CD8-positive, alpha-beta memory T cell (primary cell): ENCODE measurements around the gene SPNS2. TPM values are rescaled to one million over a fixed set of nuclear protein-coding genes. Genes with fewer than 3 reads are reported as not detected.

Source experiments
- CTCF ChIA-PET: fragments of 350-600 bp; sonication (Branson Sonifier 250); formaldehyde crosslinking; loops from one replicate; lab custom pipeline; 2021; ENCODE audit warnings: antibody characterized with exemption; lab: Charles Lee
- POLR2A ChIA-PET: fragments of 350-600 bp; sonication (Branson Sonifier 250); formaldehyde crosslinking; loops from one replicate; lab custom pipeline; 2021; ENCODE audit warnings: antibody characterized with exemption; lab: Charles Lee
- DNase-seq, 5 donors: peaks; one replicate each; pipeline versions ENCODE4 v3.0.0 to v3.0.0-alpha.2; 2020 to 2022; ENCODE audit warnings: mixed read lengths in 1 of 5
- H3K27ac ChIP-seq: one replicate; pipeline ENCODE4 v1.7.0; 2013; ENCODE audit warnings: low read depth, mild to moderate bottlenecking, low read length, moderate library complexity
- H3K27me3 ChIP-seq: 2 replicates; pipeline ENCODE4 v1.7.0; 2013; ENCODE audit warnings: low read length, mild to moderate bottlenecking; ENCODE audit not compliant: insufficient read depth, poor library complexity, severe bottlenecking
- H3K36me3 ChIP-seq: 2 replicates; pipeline ENCODE4 v1.7.0; 2013; ENCODE audit warnings: mild to moderate bottlenecking, low read length, moderate library complexity; ENCODE audit not compliant: insufficient read depth
- H3K4me1 ChIP-seq: 2 replicates; pipeline ENCODE4 v1.7.0; 2013; ENCODE audit warnings: mild to moderate bottlenecking, low read length, moderate library complexity; ENCODE audit not compliant: insufficient read depth
- H3K4me3 ChIP-seq: 2 replicates; pipeline ENCODE4 v1.7.0; 2013; ENCODE audit warnings: mild to moderate bottlenecking, low read length
- H3K9me3 ChIP-seq: 2 replicates; pipeline ENCODE4 v1.7.0; 2013; ENCODE audit warnings: mild to moderate bottlenecking, low read length
- H3K27ac Mint-ChIP-seq, 8 donors: one replicate each; pipeline ENCODE4 v1.8.0; 2020 to 2021; ENCODE audit warnings: mixed read lengths in 8 of 8, mild to moderate bottlenecking in 6 of 8, inconsistent platforms in 3 of 8, moderate library complexity in 3 of 8
- H3K27me3 Mint-ChIP-seq, 2 donors: one replicate each; pipeline ENCODE4 v1.8.0; 2020 to 2021; ENCODE audit warnings: mixed read lengths in 2 of 2, mild to moderate bottlenecking in 1 of 2, moderate library complexity in 1 of 2
- H3K36me3 Mint-ChIP-seq, 3 donors: one replicate each; pipeline ENCODE4 v1.8.0; 2020 to 2021; ENCODE audit warnings: mixed read lengths in 3 of 3, inconsistent platforms in 1 of 3, mild to moderate bottlenecking in 1 of 3
- H3K4me1 Mint-ChIP-seq, 3 donors: one replicate each; pipeline ENCODE4 v1.8.0; 2020 to 2021; ENCODE audit warnings: mixed read lengths in 3 of 3, inconsistent platforms in 1 of 3, mild to moderate bottlenecking in 1 of 3
- H3K4me3 Mint-ChIP-seq, 7 donors: one replicate each; pipeline ENCODE4 v1.8.0; 2020 to 2021; ENCODE audit warnings: mixed read lengths in 7 of 7, mild to moderate bottlenecking in 6 of 7, moderate library complexity in 4 of 7, inconsistent platforms in 2 of 7
- H3K9me3 Mint-ChIP-seq, 5 donors: one replicate each; pipeline ENCODE4 v1.8.0; 2020 to 2022; ENCODE audit warnings: mixed read lengths in 5 of 5, mild to moderate bottlenecking in 3 of 5, moderate library complexity in 2 of 5, inconsistent platforms in 1 of 5
- polyA plus RNA-seq: library from polyadenylated mRNA; unstranded; fragments of 300-500 nt; fragmentation: Illumina TruSeq; gene quantifications from one replicate; pipeline ENCODE4 v1.2.3, GENCODE V29; 2021
- total RNA-seq, 2 experiments: library from RNA; stranded (reverse); gene quantifications; one replicate each; pipeline ENCODE4 v1.2.3, GENCODE V29; 2021

Gene SPNS2
- total and polyA plus RNA-seq, 3 experiments from 2014 or later: 0.10 to 0.50 (median 0.49) TPM

DNA sequence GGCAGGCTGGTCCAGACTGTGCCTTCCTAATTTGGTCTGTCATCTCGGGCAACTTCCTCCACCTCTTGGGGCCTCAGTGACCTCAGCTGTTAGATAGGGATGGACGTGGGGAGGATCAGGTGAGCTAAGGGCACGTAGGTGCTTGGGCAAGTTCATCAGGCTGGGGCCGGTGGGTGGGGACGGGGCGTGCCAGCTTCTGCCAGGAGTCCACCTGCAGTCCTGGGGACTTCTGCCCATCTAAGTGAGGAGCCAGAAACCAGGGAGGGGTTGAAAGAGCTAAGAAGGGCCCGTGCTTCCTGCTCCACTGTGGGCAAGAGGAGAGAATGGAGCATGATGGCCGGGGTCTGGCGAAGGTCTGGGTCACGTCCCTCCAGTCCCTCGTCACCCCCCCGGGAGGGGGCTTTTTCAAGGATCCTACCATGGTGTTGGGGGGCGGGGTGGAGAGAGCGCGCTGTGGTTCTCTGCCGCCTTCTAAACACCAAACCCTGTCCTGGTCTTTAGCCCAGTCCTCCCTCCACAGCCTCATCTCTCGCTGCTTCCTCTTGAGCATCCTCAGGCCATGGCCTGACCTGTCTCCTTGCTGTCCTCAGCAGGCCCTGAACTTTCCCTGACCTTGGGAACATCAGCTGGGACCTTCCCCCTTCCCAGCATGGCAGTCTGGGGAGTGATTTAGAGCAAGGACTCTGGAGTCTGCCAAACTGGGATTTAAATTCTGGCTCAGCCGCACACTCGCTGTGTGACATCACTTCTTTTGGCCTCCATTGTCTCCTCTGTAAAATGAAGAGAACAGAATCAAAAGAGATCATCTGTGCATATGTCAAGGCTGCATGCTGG lies 21.6 kb downstream of the SPNS2 start:
- Mint-ChIP-seq H3K27me3 (peaks cover 0 to 2% of the 10 kb centered on the region in 2 donors), H3K4me3 (no peak overlapping the region), H3K4me1 (no peaks in the 10 kb centered on the region), H3K9me3 (no peaks in the 10 kb centered on the region), H3K27ac (no peak overlapping the region), H3K36me3 (peaks cover 0 to 1% (median 0%) of the 10 kb centered on the region in 3 donors)
- H3K27ac ChIP-seq: no peak overlapping the region
- no peaks in the 10 kb centered on the region for H3K27me3 ChIP-seq
- ChIA-PET POLR2A (no interaction called here), CTCF (interaction anchor here (0.7 to 1.0 kb wide), 2 partner anchors 11 to 46 kb away, joined by 3 read pairs; no protein-coding TSS in a partner anchor)
- H3K36me3 ChIP-seq: no peaks in the 10 kb centered on the region
- H3K4me1 ChIP-seq: no peaks in the 10 kb centered on the region
- DNase-seq: no peak
- no peak overlapping the region for H3K4me3 ChIP-seq
- no peaks in the 10 kb centered on the region for H3K9me3 ChIP-seq

DNA sequence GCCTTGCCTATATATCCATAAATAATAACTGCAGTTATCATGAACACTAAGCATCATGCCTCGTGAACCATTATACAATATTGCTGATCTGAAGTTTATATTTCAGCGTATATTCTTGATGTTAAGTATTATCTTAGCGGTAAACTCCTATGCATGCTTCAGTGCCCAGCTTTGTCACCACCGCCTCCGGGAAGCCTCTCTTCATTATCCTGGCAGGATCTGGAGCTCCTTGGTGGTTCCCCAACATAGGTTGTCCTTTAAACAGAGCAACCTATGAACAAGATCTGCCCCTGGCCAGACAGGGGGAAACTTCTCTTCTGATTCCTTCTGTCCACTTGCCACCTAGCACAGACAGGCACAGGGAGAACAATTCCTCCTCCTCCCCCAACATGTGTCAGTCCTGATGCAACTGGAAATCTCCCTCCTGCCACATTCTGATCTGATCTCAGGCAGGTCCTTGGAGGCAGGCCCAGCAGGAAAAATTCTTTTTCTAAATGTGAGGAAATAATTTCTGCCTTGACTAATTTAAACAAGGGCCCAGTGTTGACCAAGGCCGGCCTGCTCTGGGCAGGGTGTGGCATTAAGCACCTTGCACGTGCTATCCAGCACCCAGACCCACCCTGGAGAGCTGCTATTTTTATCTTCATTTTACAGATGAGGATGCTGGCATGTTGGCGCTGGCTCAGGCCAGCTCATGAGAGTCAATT lies 22.4 kb downstream of the SPNS2 start:
- Mint-ChIP-seq H3K9me3 (no peaks in the 10 kb centered on the region), H3K4me3 (no peak overlapping the region), H3K4me1 (no peaks in the 10 kb centered on the region), H3K27me3 (peaks cover 0 to under 1% of the 10 kb centered on the region in 2 donors), H3K36me3 (peaks cover 0 to 1% (median 0%) of the 10 kb centered on the region in 3 donors), H3K27ac (no peak overlapping the region)
- Histone ChIP-seq H3K36me3 (no peaks in the 10 kb centered on the region), H3K27ac (no peak overlapping the region), H3K4me3 (no peak overlapping the region), H3K4me1 (no peaks in the 10 kb centered on the region), H3K9me3 (no peaks in the 10 kb centered on the region), H3K27me3 (no peaks in the 10 kb centered on the region)
- DNase-seq: no peak
- POLR2A ChIA-PET: no interaction called here
- CTCF ChIA-PET: no interaction called here

DNA sequence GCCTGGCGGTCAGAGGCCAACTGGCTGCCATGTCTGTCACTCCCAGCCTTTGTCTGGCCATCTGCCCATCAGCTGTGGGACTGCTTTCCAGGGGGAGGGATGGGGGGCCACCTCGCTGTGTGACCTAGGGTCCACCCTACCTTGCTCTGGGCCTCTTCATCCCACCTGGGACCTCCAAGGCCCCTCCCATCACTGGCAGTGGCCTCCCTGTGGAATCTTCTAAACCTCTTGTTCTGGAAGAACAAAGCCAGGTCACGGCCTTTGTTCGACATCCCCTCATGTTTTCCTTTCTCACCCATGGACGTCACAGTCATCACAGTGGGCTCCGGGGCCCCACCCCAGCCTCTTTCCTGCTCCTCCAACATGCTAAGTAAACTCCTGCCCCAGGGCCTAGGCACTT lies 24.0 kb downstream of the SPNS2 start:
- ChIA-PET CTCF (no interaction called here), POLR2A (no interaction called here)
- Mint-ChIP-seq H3K4me3 (no peak overlapping the region), H3K27me3 (no peaks in the 10 kb centered on the region), H3K27ac (peak overlapping the region in 1 of 8 donors; percentile 60), H3K9me3 (no peaks in the 10 kb centered on the region), H3K4me1 (no peaks in the 10 kb centered on the region), H3K36me3 (peaks cover 0 to 1% (median 0%) of the 10 kb centered on the region in 3 donors)
- no peak overlapping the region for H3K4me3 ChIP-seq
- H3K27ac ChIP-seq: no peak overlapping the region
- no peaks in the 10 kb centered on the region for H3K27me3 ChIP-seq
- no peaks in the 10 kb centered on the region for H3K36me3 ChIP-seq
- H3K9me3 ChIP-seq: no peaks in the 10 kb centered on the region
- no peak for DNase-seq
- no peaks in the 10 kb centered on the region for H3K4me1 ChIP-seq

DNA sequence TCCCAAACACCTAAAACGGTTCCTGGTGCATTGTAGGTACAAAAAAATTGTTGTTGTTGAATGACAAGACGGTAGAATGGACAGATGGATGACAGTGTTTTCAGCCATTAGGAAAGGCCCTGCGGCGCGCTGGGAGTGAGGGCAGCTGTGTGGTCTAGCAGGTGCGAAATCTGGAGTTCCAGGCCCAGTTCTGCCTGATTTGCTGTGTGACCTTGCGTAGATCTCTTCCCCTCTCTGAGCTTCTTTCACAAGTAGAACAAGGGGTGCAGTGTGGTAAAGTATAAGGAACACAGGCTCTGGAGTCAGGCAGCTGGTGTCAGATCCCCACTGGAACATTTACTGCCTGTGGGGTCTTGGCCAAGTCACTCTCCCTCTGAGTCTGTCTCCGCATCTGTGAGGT lies 25.3 kb downstream of the SPNS2 start:
- ChIA-PET CTCF (no interaction called here), POLR2A (interaction anchor here (0.5 kb wide), 1 partner anchor 540 kb away, joined by 4 read pairs; no protein-coding TSS in a partner anchor)
- no peak overlapping the region for H3K27ac ChIP-seq
- no peak for DNase-seq
- Mint-ChIP-seq H3K4me3 (no peak overlapping the region), H3K9me3 (no peaks in the 10 kb centered on the region), H3K36me3 (no peaks in the 10 kb centered on the region), H3K27me3 (no peaks in the 10 kb centered on the region), H3K27ac (no peak overlapping the region), H3K4me1 (no peaks in the 10 kb centered on the region)
- H3K9me3 ChIP-seq: no peaks in the 10 kb centered on the region
- no peaks in the 10 kb centered on the region for H3K4me1 ChIP-seq
- H3K4me3 ChIP-seq: no peak overlapping the region
- H3K36me3 ChIP-seq: no peaks in the 10 kb centered on the region
- no peaks in the 10 kb centered on the region for H3K27me3 ChIP-seq

DNA sequence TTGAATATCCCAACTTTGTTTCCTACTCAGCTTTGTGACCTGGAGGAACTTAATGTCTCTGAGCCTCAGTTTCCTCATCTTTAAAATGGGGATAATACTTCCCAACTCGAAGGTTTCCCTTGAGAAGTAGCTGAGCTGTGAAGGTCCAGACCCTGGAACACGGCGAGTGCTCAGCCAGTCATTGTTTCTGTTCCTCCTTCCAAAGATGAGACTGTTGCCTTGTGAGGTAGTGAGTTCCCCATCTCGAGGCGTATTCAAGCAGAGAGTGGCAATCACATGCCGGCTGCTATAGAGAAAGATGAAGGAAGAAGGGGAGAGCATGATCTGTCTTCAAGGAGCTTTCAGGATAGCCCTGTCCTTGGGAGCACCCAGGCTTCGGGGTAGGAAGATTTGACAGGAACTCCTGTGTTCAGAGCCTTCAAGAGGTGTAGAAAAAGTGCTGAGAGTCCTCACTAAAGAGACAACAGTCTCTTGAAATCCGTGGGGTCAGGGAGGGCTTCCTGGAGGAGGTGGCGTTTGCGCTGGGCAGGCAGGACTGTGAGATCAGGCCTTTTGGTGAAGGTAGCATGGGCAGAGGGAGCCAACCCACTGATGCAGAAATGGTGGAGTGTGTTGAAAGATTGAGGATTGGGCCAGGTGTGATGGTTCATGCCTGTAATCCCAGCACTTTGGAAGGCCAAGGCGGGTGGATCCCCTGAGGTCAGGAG lies 27.2 kb downstream of the SPNS2 start:
- H3K4me1 Mint-ChIP-seq: no peaks in the 10 kb centered on the region
- H3K4me3 ChIP-seq: no peak overlapping the region
- peak overlapping the region in 1 of 8 donors; percentile 29 for H3K27ac Mint-ChIP-seq
- no peaks in the 10 kb centered on the region for H3K36me3 ChIP-seq
- H3K27ac ChIP-seq: no peak overlapping the region
- H3K4me3 Mint-ChIP-seq: no peak overlapping the region
- ChIA-PET POLR2A (no interaction called here), CTCF (no interaction called here)
- no peaks in the 10 kb centered on the region for H3K9me3 Mint-ChIP-seq
- peaks cover 0 to 1% of the 10 kb centered on the region in 2 donors for H3K27me3 Mint-ChIP-seq
- no peaks in the 10 kb centered on the region for H3K27me3 ChIP-seq
- no peaks in the 10 kb centered on the region for H3K4me1 ChIP-seq
- DNase-seq: no peak
- no peaks in the 10 kb centered on the region for H3K36me3 Mint-ChIP-seq
- no peaks in the 10 kb centered on the region for H3K9me3 ChIP-seq

DNA sequence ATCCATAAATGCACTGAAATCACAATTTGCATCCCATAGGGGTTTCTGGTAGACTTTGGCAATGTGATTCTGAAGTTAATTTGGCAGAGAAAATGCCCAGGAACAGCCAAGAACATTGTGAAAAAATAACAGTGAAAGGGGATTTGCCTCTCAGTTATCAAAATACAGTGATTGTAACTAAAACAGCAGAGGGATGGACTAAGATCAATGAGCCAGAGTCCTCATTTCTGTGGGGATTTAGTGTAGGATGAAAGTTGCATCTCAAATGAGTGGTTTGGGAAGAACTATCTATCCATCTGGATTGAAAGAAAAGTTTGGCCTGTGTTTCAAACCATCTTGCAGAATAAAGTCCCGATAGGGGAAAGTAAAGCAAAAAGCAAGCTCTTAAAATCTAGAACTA lies 28.5 kb downstream of the SPNS2 start:
- no peak for DNase-seq
- Mint-ChIP-seq H3K4me3 (no peak overlapping the region), H3K27me3 (peaks cover 0 to 1% of the 10 kb centered on the region in 2 donors), H3K4me1 (no peaks in the 10 kb centered on the region), H3K36me3 (no peaks in the 10 kb centered on the region), H3K9me3 (no peaks in the 10 kb centered on the region), H3K27ac (no peak overlapping the region)
- no peak overlapping the region for H3K27ac ChIP-seq
- CTCF ChIA-PET: no interaction called here
- POLR2A ChIA-PET: no interaction called here
- H3K9me3 ChIP-seq: no peaks in the 10 kb centered on the region
- H3K27me3 ChIP-seq: no peaks in the 10 kb centered on the region
- H3K4me1 ChIP-seq: no peaks in the 10 kb centered on the region
- H3K4me3 ChIP-seq: no peak overlapping the region
- H3K36me3 ChIP-seq: no peaks in the 10 kb centered on the region

DNA sequence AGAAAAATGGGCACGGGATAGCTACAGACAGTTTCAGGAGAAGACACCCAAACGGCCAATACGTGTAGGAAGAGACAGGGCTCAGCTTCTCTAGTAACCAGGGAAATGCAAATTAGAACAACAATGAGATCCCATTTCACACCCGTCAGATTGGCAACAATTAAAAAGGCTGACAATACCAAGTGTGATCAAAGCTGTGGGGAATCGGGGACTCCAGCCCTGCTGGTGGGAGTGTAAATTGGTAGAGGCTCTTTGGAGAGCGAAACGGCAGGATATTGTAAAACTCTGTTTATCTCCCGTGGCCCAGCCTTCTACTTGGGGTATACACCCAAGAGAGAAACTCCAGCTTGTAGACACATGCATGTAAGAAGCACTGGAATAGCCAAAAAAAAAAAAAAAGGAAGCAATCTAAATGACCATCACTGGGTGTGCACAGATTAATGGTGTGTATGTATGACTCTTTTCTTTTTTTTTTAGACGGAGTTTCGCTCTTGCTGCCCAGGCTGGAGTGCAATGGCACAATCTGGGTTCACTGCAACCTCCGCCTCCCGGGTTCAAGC lies 29.0 kb downstream of the SPNS2 start:
- Mint-ChIP-seq H3K36me3 (no peaks in the 10 kb centered on the region), H3K27me3 (peaks cover 0 to 1% of the 10 kb centered on the region in 2 donors), H3K9me3 (no peaks in the 10 kb centered on the region), H3K27ac (no peak overlapping the region), H3K4me1 (no peaks in the 10 kb centered on the region), H3K4me3 (no peak overlapping the region)
- Histone ChIP-seq H3K27me3 (no peaks in the 10 kb centered on the region), H3K4me3 (no peak overlapping the region), H3K4me1 (no peaks in the 10 kb centered on the region), H3K27ac (no peak overlapping the region), H3K36me3 (no peaks in the 10 kb centered on the region), H3K9me3 (no peaks in the 10 kb centered on the region)
- CTCF ChIA-PET: no interaction called here
- no peak for DNase-seq
- POLR2A ChIA-PET: no interaction called here
